CD14-positive monocyte (primary cell): ENCODE results near the gene ANAPC4. TPM values are rescaled to one million over a fixed set of nuclear protein-coding genes. Genes with fewer than 3 reads are reported as not detected.
"Not testable (repeated sequence)": the region's sequence is repeated elsewhere in the genome, so short reads cannot be mapped to it uniquely, and the experiment has no call there.

ENCODE experiments used
- DNase-seq, 3 donors: peaks; one replicate each; pipeline ENCODE4 v3.0.0-alpha.2; 2011 to 2022
- H2AFZ ChIP-seq: 2 replicates; pipeline ENCODE4 v1.6.0; 2012; ENCODE audit warnings: mild to moderate bottlenecking, low read depth, low read length, inconsistent platforms; ENCODE audit not compliant: insufficient read depth, poor library complexity, severe bottlenecking
- H3K27ac ChIP-seq, 2 donors: 1 replicate in 1 of 2; 2 replicates in 1 of 2; pipeline ENCODE4 v1.5.1; 2012 to 2013; ENCODE audit warnings: low read length in 2 of 2, control low read depth in 1 of 2, inconsistent platforms in 1 of 2, low read depth in 1 of 2, mild to moderate bottlenecking in 1 of 2
- H3K27me3 ChIP-seq, 2 donors: one replicate each; pipeline versions ENCODE4 v1.6.0 to v1.6.1; 2011 to 2013; ENCODE audit warnings: low read length in 2 of 2; ENCODE audit not compliant: control insufficient read depth in 2 of 2, insufficient read depth in 2 of 2
- H3K36me3 ChIP-seq, 2 donors: replicated peaks in 1 of 2; 1 replicate in 1 of 2; 2 replicates in 1 of 2; pipeline versions ENCODE4 v1.5.1 to v1.6.1; 2012 to 2013; ENCODE audit warnings: low read length in 2 of 2, control low read depth in 1 of 2, inconsistent platforms in 1 of 2, mild to moderate bottlenecking in 1 of 2; ENCODE audit not compliant: insufficient read depth in 2 of 2, control insufficient read depth in 1 of 2
- H3K4me1 ChIP-seq, 2 donors: 1 replicate in 1 of 2; 2 replicates in 1 of 2; pipeline versions ENCODE4 v1.5.1 to v1.6.1; 2012 to 2013; ENCODE audit warnings: low read length in 2 of 2, control low read depth in 1 of 2, inconsistent platforms in 1 of 2, mild to moderate bottlenecking in 1 of 2, moderate library complexity in 1 of 2; ENCODE audit not compliant: insufficient read depth in 2 of 2, control insufficient read depth in 1 of 2
- H3K4me2 ChIP-seq: replicated peaks from 2 replicates; pipeline ENCODE3; 2012; ENCODE audit warnings: low read length, moderate library complexity, mild to moderate bottlenecking; ENCODE audit not compliant: poor library complexity, severe bottlenecking; ENCODE audit errors: extremely low read depth
- H3K4me3 ChIP-seq, 3 experiments: fragments of 200-600 bp in 1 of 3; sonication (generic) in 1 of 3; replicated peaks in 1 of 3; 1 replicate in 2 of 3; 2 replicates in 1 of 3; pipeline ENCODE4 v1.5.1; 2011 to 2013; ENCODE audit warnings: low read length in 3 of 3, mild to moderate bottlenecking in 3 of 3, control low read depth in 2 of 3, low read depth in 2 of 3, inconsistent platforms in 1 of 3, moderate library complexity in 1 of 3
- H3K79me2 ChIP-seq: 2 replicates; pipeline ENCODE4 v1.6.0; 2012; ENCODE audit warnings: mild to moderate bottlenecking, control low read depth, inconsistent platforms, low read length, moderate library complexity; ENCODE audit not compliant: insufficient read depth
- H3K9ac ChIP-seq: 2 replicates; pipeline ENCODE4 v1.6.0; 2017; ENCODE audit warnings: low read length, mild to moderate bottlenecking; ENCODE audit not compliant: insufficient read depth, poor library complexity, severe bottlenecking
- H3K9me3 ChIP-seq, 2 donors: replicated peaks in 1 of 2; 1 replicate in 1 of 2; 2 replicates in 1 of 2; pipeline versions ENCODE4 v1.5.1 to v1.6.1; 2012 to 2013; ENCODE audit warnings: low read length in 2 of 2, control low read depth in 1 of 2; ENCODE audit not compliant: control insufficient read depth in 1 of 2, insufficient read depth in 1 of 2
- H4K20me1 ChIP-seq: 2 replicates; pipeline ENCODE4 v1.6.0; 2012; ENCODE audit warnings: mild to moderate bottlenecking, low read length, control low read depth, moderate library complexity; ENCODE audit not compliant: insufficient read depth
- H3K27ac Mint-ChIP-seq, 7 donors: one replicate each; pipeline ENCODE4 v1.8.0; 2020; ENCODE audit warnings: mild to moderate bottlenecking in 7 of 7, mixed read lengths in 7 of 7, moderate library complexity in 6 of 7, inconsistent platforms in 2 of 7
- H3K27me3 Mint-ChIP-seq, 3 donors: one replicate each; pipeline ENCODE4 v1.8.0; 2021 to 2022; ENCODE audit warnings: low read depth in 3 of 3, mild to moderate bottlenecking in 3 of 3, mixed read lengths in 3 of 3, moderate library complexity in 3 of 3, inconsistent platforms in 1 of 3
- H3K36me3 Mint-ChIP-seq, 2 donors: one replicate each; pipeline ENCODE4 v1.8.0; 2020; ENCODE audit warnings: mixed read lengths in 2 of 2, inconsistent platforms in 1 of 2, mild to moderate bottlenecking in 1 of 2
- H3K4me1 Mint-ChIP-seq: one replicate; pipeline ENCODE4 v1.8.0; 2020; ENCODE audit warnings: mild to moderate bottlenecking, mixed read lengths
- H3K4me3 Mint-ChIP-seq, 2 donors: one replicate each; pipeline ENCODE4 v1.8.0; 2020; ENCODE audit warnings: mild to moderate bottlenecking in 2 of 2, mixed read lengths in 2 of 2, moderate library complexity in 1 of 2
- H3K9me3 Mint-ChIP-seq, 7 donors: one replicate each; pipeline ENCODE4 v1.8.0; 2020 to 2022; ENCODE audit warnings: mixed read lengths in 7 of 7, mild to moderate bottlenecking in 6 of 7, moderate library complexity in 6 of 7, inconsistent platforms in 2 of 7
- WGBS: methylation state at CpG from one replicate; pipeline ENCODE4 v1.1.5; 2013; ENCODE audit warnings: missing lambda C conversion rate; ENCODE audit not compliant: insufficient coverage; 5-methylcytosine and 5-hydroxymethylcytosine counted together
- intact Hi-C, 2 donors: fragments of 100-400 bp; cut with micrococcal nuclease; formaldehyde crosslinking; loops; one replicate each; pipeline versions ENCODE4 v1.15.0 to v1.15.1; 2023
- polyA minus RNA-seq: library from RNA; depleted of rRNA, polyadenylated mRNA; stranded (reverse); fragments of >200 nt; gene quantifications from 2 replicates; pipeline ENCODE4 v1.2.3, GENCODE V29; 2012
- polyA plus RNA-seq, 3 donors: library from polyadenylated mRNA; depleted of rRNA in 1 of 3; unstranded in 2 of 3; stranded (reverse) in 1 of 3; fragments of 300-500 nt in 2 of 3; fragments of >200 nt in 1 of 3; fragmentation: Illumina TruSeq in 2 of 3; gene quantifications; 1 replicate in 2 of 3; 2 replicates in 1 of 3; pipeline ENCODE4 v1.2.3, GENCODE V29; 2012 to 2021
- total RNA-seq, 12 experiments: library from RNA in 1 of 12; stranded (reverse) in 1 of 12; fragments of 120-200 nt in 1 of 12; gene quantifications; one replicate each; pipeline ENCODE4 v1.2.4 and lab custom pipeline; 2013 to 2026; ENCODE audit warnings: mixed read lengths in 6 of 12, inconsistent platforms in 1 of 12
- TF ChIP-seq, protein P1 (sequence below): fragments of 200-600 bp; IDR thresholded peaks from one replicate; pipeline ENCODE4 v1.8.0; 2022; ENCODE audit warnings: antibody characterized with exemption, mild to moderate bottlenecking

Gene ANAPC4, protein sequence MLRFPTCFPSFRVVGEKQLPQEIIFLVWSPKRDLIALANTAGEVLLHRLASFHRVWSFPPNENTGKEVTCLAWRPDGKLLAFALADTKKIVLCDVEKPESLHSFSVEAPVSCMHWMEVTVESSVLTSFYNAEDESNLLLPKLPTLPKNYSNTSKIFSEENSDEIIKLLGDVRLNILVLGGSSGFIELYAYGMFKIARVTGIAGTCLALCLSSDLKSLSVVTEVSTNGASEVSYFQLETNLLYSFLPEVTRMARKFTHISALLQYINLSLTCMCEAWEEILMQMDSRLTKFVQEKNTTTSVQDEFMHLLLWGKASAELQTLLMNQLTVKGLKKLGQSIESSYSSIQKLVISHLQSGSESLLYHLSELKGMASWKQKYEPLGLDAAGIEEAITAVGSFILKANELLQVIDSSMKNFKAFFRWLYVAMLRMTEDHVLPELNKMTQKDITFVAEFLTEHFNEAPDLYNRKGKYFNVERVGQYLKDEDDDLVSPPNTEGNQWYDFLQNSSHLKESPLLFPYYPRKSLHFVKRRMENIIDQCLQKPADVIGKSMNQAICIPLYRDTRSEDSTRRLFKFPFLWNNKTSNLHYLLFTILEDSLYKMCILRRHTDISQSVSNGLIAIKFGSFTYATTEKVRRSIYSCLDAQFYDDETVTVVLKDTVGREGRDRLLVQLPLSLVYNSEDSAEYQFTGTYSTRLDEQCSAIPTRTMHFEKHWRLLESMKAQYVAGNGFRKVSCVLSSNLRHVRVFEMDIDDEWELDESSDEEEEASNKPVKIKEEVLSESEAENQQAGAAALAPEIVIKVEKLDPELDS
- total RNA-seq (2013) = 31.2 TPM
- polyA plus RNA-seq (10 to 100 TPM; 12.7 to 22.9 (median 15.1) TPM), polyA minus RNA-seq (6.2 and 7.6 TPM in 2 replicates), total RNA-seq (lab: John Stamatoyannopoulos, UW) (7.5 to 48.9 (median 26.9) reads per million in 11 experiments)

DNA sequence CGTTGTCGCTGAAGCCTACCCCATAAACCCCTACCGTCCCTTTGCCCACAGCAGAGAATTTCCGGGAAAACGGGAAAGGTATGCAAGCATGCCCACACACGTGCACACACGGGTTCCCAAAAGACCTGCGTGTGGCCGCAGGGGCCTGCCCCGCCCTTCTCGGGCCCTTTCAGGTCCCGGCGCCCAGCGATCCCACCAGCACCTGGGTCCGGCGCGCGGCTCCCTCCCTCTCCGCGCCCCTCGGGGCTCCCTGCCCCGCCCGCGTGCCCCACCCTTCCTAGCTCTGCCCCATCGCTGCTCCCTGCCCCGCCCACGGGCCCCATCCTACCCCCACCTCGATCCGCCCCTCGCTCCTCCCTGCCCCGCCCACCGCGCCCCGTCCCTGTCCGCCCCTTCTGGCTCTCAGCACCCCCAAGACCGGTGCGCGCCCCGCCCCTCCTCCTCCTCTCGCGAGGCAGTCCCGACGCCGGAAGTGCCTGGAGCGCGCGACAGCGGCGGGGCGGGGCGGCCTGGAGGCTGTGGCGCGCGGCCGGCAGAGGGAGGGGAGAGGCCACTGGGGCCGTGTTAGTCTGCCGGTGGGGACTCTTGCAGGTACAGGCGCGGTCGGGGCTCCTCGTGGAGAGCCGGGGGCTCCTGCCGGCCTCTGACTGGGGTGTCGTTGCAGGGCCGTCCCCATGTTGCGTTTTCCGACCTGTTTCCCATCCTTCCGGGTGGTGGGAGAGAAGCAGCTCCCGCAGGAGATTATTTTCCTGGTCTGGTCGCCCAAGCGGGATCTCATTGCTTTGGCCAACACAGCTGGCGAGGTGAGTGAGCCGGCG is at the start of gene ANAPC4:
ANAPC4 (plus strand) TSS at position 510 of the 818 bp plus-strand sequence; CDS start at position 675, 165 bp downstream.
- Histone ChIP-seq H2AFZ (peak within 1 kb of the TSS; percentile 99), H3K4me3 (peak within 1 kb of the TSS; percentile 94 to 97 (median 96)), H3K9me3 (no peaks in the 10 kb centered on the region), H3K27me3 (no peaks in the 10 kb centered on the region), H3K79me2 (peaks cover 26% of the 10 kb centered on the region), H3K4me1 (peaks cover 15 to 16% of the 10 kb centered on the region in 2 donors), H3K27ac (peak within 1 kb of the TSS; percentile 26 to 77), H3K36me3 (peaks cover 10 to 23% of the 10 kb centered on the region in 2 donors), H4K20me1 (peaks cover 5% of the 10 kb centered on the region), H3K9ac (peak within 1 kb of the TSS; percentile 85), H3K4me2 (peak within 1 kb of the TSS; percentile 97)
- peak within 1 kb of the TSS; percentile 86 to 96 for H3K4me3 Mint-ChIP-seq
- peaks cover 0 to 6% (median 0%) of the 10 kb centered on the region in 7 donors for H3K9me3 Mint-ChIP-seq
- peak; percentile 77 to 81 (median 78) for DNase-seq
- peak within 1 kb of the TSS; percentile 58 to 88 (median 77) for H3K27ac Mint-ChIP-seq
- TF ChIP-seq, protein P1, sequence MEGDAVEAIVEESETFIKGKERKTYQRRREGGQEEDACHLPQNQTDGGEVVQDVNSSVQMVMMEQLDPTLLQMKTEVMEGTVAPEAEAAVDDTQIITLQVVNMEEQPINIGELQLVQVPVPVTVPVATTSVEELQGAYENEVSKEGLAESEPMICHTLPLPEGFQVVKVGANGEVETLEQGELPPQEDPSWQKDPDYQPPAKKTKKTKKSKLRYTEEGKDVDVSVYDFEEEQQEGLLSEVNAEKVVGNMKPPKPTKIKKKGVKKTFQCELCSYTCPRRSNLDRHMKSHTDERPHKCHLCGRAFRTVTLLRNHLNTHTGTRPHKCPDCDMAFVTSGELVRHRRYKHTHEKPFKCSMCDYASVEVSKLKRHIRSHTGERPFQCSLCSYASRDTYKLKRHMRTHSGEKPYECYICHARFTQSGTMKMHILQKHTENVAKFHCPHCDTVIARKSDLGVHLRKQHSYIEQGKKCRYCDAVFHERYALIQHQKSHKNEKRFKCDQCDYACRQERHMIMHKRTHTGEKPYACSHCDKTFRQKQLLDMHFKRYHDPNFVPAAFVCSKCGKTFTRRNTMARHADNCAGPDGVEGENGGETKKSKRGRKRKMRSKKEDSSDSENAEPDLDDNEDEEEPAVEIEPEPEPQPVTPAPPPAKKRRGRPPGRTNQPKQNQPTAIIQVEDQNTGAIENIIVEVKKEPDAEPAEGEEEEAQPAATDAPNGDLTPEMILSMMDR = no peak
- WGBS = under 1% methylated on average over 60 of the region's 74 CpGs
- intact Hi-C loops = loop anchor here (5.0 to 10.0 kb wide), 3 partner anchors 62 to 212 kb away; partner anchors contain the start of genes ZCCHC4 (in 2 of the 2) and SEPSECS (in 1 of the 2)
- peaks cover 9 to 15% of the 10 kb centered on the region in 2 donors for H3K36me3 Mint-ChIP-seq
- peaks cover 12% of the 10 kb centered on the region for H3K4me1 Mint-ChIP-seq
- peaks cover 0 to 9% (median 2%) of the 10 kb centered on the region in 3 donors for H3K27me3 Mint-ChIP-seq

DNA sequence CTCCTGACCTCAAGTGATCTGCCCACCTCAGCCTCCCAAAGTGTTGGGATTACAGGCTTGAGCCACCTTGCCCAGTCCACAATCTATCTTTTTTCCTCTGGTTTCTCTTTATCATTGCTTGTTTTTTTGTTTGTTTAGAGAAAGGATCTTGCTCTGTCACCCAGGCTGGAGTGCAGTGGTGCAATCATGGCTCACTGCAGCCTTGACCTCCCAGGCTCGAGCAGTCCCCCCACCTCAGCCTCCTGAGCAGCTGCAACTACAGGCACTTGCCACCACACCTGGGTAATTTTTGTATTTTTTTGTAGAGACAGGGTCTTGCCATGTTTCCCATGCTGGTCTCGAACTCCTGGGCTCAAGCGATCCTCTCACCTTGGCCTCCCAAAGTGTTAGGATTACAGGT is 48.6 kb upstream of the ANAPC4 start:
- intact Hi-C loops = not testable (repeated sequence)

More for the DNA sequence above, 48.6 kb upstream of the ANAPC4 start:
- H3K9me3 ChIP-seq, H3K4me3 Mint-ChIP-seq, H3K27ac ChIP-seq, H3K27me3 ChIP-seq, DNase-seq, H3K4me2 ChIP-seq, H3K9ac ChIP-seq, H3K9me3 Mint-ChIP-seq, H3K27me3 Mint-ChIP-seq, H3K4me3 ChIP-seq, H4K20me1 ChIP-seq, H2AFZ ChIP-seq, H3K36me3 ChIP-seq, H3K79me2 ChIP-seq: not testable (repeated sequence)
- peaks cover 11% of the 10 kb centered on the region for H3K4me1 Mint-ChIP-seq
- H3K4me1 ChIP-seq = peaks cover 0 to 12% of the 10 kb centered on the region in 2 donors
- WGBS = 95% methylated on average over 2 of the region's 3 CpGs
- H3K36me3 Mint-ChIP-seq = peaks cover 8 to 17% of the 10 kb centered on the region in 2 donors
- peak overlapping the region in 1 of 7 donors; percentile 37 for H3K27ac Mint-ChIP-seq
